Spleen (tissue), 11 donors: ENCODE data around the gene CPSF7. TPM values are rescaled to one million over a fixed set of nuclear protein-coding genes. Genes with fewer than 3 reads are reported as not detected.
A peak's percentile ranks its signal among the peaks of the same experiment; 100 is the strongest.

Experiments
- DNase-seq: peaks from one replicate; pipeline ENCODE4 v3.0.0-alpha.2; 2020
- H3K27ac ChIP-seq, 8 donors: fragments of 200-600 bp; sonication (generic) in 7 of 8; 1 replicate in 4 of 8; 2 replicates in 4 of 8; pipeline versions ENCODE4 v1.5.0 to v1.8.0; 2016 to 2021; ENCODE audit warnings: inconsistent platforms in 4 of 8, mild to moderate bottlenecking in 4 of 8, moderate library complexity in 1 of 8
- H3K27me3 ChIP-seq, 7 donors: fragments of 200-600 bp; sonication (generic) in 6 of 7; replicated peaks in 1 of 7; 1 replicate in 4 of 7; 2 replicates in 3 of 7; pipeline versions ENCODE4 v1.5.0 to v1.8.0; 2016 to 2021; ENCODE audit warnings: inconsistent platforms in 3 of 7, mild to moderate bottlenecking in 1 of 7
- H3K36me3 ChIP-seq, 6 donors: fragments of 200-600 bp; sonication (generic) in 5 of 6; 1 replicate in 4 of 6; 2 replicates in 2 of 6; pipeline versions ENCODE4 v1.5.0 to v1.8.0; 2016 to 2021; ENCODE audit warnings: inconsistent platforms in 2 of 6
- H3K4me1 ChIP-seq, 6 donors: fragments of 200-600 bp; sonication (generic) in 5 of 6; 1 replicate in 3 of 6; 2 replicates in 3 of 6; pipeline versions ENCODE4 v1.5.0 to v1.8.0; 2016 to 2021; ENCODE audit warnings: inconsistent platforms in 3 of 6
- H3K4me3 ChIP-seq, 8 donors: fragments of 200-600 bp; sonication (generic) in 7 of 8; 1 replicate in 4 of 8; 2 replicates in 4 of 8; pipeline versions ENCODE4 v1.5.0 to v1.8.0; 2016 to 2021; ENCODE audit warnings: inconsistent platforms in 4 of 8, mild to moderate bottlenecking in 4 of 8, moderate library complexity in 2 of 8
- H3K9me3 ChIP-seq, 8 donors: fragments of 200-600 bp; sonication (generic) in 7 of 8; 1 replicate in 4 of 8; 2 replicates in 4 of 8; pipeline versions ENCODE4 v1.5.0 to v1.8.0; 2016 to 2021; ENCODE audit warnings: inconsistent platforms in 4 of 8
- CTCF ChIP-seq, 11 experiments: fragments of 200-600 bp in 7 of 11; fragments of 450-650 bp in 4 of 11; sonication (generic) in 4 of 11; IDR thresholded peaks in 8 of 11; conservative IDR thresholded peaks in 3 of 11; 1 replicate in 7 of 11; 2 replicates in 4 of 11; pipeline versions ENCODE4 v1.4.0 to v1.8.0; 2016 to 2021; ENCODE audit warnings: antibody characterized with exemption in 11 of 11, inconsistent platforms in 4 of 11, mild to moderate bottlenecking in 1 of 11
- POLR2A ChIP-seq, 3 donors: fragments of 450-650 bp; IDR thresholded peaks; one replicate each; pipeline ENCODE4 v1.5.1; 2017; ENCODE audit warnings: antibody characterized with exemption in 3 of 3, mild to moderate bottlenecking in 1 of 3
- POLR2AphosphoS5 ChIP-seq, 3 donors: sonication (generic); formaldehyde crosslinking; IDR thresholded peaks; one replicate each; pipeline ENCODE4 v1.5.1; 2017; ENCODE audit warnings: antibody characterized with exemption in 3 of 3
- WGBS, 5 donors: extraction: QIAGEN DNeasy Blood & Tissue Kit in 3 of 5; methylation state at CpG; one replicate each; pipeline versions ENCODE4 v1.1.5 to v1.1.7; 2013 to 2018; 5-methylcytosine and 5-hydroxymethylcytosine counted together
- intact Hi-C: fragments of 100-400 bp; cut with DNase I; formaldehyde crosslinking; loops from one replicate; pipeline ENCODE4 v1.15.0; 2023; ENCODE audit warnings: low total_unique reads
- polyA plus RNA-seq, 3 donors: library from polyadenylated mRNA; stranded (reverse); fragments of 200-250 nt; gene quantifications; one replicate each; pipeline ENCODE4 v1.2.1, GENCODE V29; 2013
- total RNA-seq, 7 donors: library from RNA; depleted of rRNA in 3 of 7; stranded (reverse); fragments of >200 nt in 3 of 7; fragmentation: NEBNext Ultra II Directional in 4 of 7; extraction: Animal tissue kit (Norgen Biotek cat#: 25700) in 4 of 7; gene quantifications; one replicate each; pipeline versions ENCODE4 v1.1.0 to v1.2.1, GENCODE V29; 2016 to 2021
- donor health status: healthy with polysubstance abuse.
- donor health status: DM: no; HTN: no; CAD: no; lungs with moderate emphysema.
- donor health status: DM: no; HTN: no; CAD: no.
- donor health status: Bipolar disorder and iron deficiency.
- donor health status: healthy.
- donor health status: DM: no; HTN: no; CAD: no.
- donor health status: DM: yes; HTN: yes; CAD: no.

CPSF7 gene
- total and polyA plus RNA-seq, 10 donors = 30.0 to 94.3 (median 67.7) TPM

GRCh38 chr11:61460474-61460881 lies 30.7 kb upstream of the CPSF7 start:
- H3K9me3 ChIP-seq = no peaks in the 10 kb centered on the region
- H3K27me3 ChIP-seq = no peaks in the 10 kb centered on the region
- H3K27ac ChIP-seq = peak overlapping the region in 1 of 8 donors; percentile 18
- peaks cover 0 to 8% (median 0%) of the 10 kb centered on the region in 6 donors for H3K4me1 ChIP-seq
- intact Hi-C loops = no loop called here
- H3K36me3 ChIP-seq = peaks cover 0 to 59% (median 7%) of the 10 kb centered on the region in 6 donors
- WGBS, 5 donors = 74 to 89% (median 84%) methylated on average over 3 of the region's 3 CpGs
- TF ChIP-seq CTCF (IDR thresholded peaks at IDR 0.05 in 8 of 11, conservative IDR thresholded peaks at IDR 0.05 in 3 of 11) (no peak), POLR2AphosphoS5 (IDR thresholded peaks at IDR 0.05) (no peak), POLR2A (IDR thresholded peaks at IDR 0.05) (no peak)
- DNase-seq = no peak
- no peak overlapping the region for H3K4me3 ChIP-seq

GRCh38 chr11:61454520-61454919 lies 24.7 kb upstream of the CPSF7 start:
- H3K36me3 ChIP-seq = peaks cover 0 to 85% (median 19%) of the 10 kb centered on the region in 6 donors
- TF ChIP-seq POLR2AphosphoS5 (IDR thresholded peaks at IDR 0.05) (no peak), CTCF (IDR thresholded peaks at IDR 0.05 in 8 of 11, conservative IDR thresholded peaks at IDR 0.05 in 3 of 11) (no peak), POLR2A (IDR thresholded peaks at IDR 0.05) (no peak)
- no peaks in the 10 kb centered on the region for H3K4me1 ChIP-seq
- no peak for DNase-seq
- 88 to 97% (median 93%) methylated on average over 7 of the region's 7 CpGs for WGBS, 5 donors
- intact Hi-C loops = no loop called here
- H3K9me3 ChIP-seq = no peaks in the 10 kb centered on the region
- no peak overlapping the region for H3K4me3 ChIP-seq
- H3K27ac ChIP-seq = no peak overlapping the region
- no peaks in the 10 kb centered on the region for H3K27me3 ChIP-seq

- no peak for TF ChIP-seq POLR2A (IDR thresholded peaks at IDR 0.05)
- TF ChIP-seq CTCF (IDR thresholded peaks at IDR 0.05 in 8 of 11, conservative IDR thresholded peaks at IDR 0.05 in 3 of 11) = no peak
- TF ChIP-seq POLR2AphosphoS5 (IDR thresholded peaks at IDR 0.05) = no peak
- DNase-seq = no peak
- Histone ChIP-seq H3K4me1 (no peaks in the 10 kb centered on the region), H3K36me3 (peaks cover 0 to 91% (median 25%) of the 10 kb centered on the region in 6 donors), H3K9me3 (no peaks in the 10 kb centered on the region), H3K27ac (no peak overlapping the region), H3K27me3 (no peaks in the 10 kb centered on the region), H3K4me3 (no peak overlapping the region)
- 77 to 93% (median 92%) methylated on average over 3 of the region's 3 CpGs for WGBS, 5 donors
- intact Hi-C loops = no loop called here
Measured at GRCh38 chr11:61453695-61454094, 23.9 kb upstream of the CPSF7 start.

GRCh38 chr11:61452825-61453224 lies 23.1 kb upstream of the CPSF7 start:
- no peak overlapping the region for H3K27ac ChIP-seq
- H3K27me3 ChIP-seq = no peaks in the 10 kb centered on the region
- H3K9me3 ChIP-seq = no peaks in the 10 kb centered on the region
- peaks cover 0 to 100% (median 33%) of the 10 kb centered on the region in 6 donors for H3K36me3 ChIP-seq
- intact Hi-C loops = no loop called here
- no peak overlapping the region for H3K4me3 ChIP-seq
- no peak for DNase-seq
- TF ChIP-seq POLR2A (IDR thresholded peaks at IDR 0.05) = no peak
- TF ChIP-seq POLR2AphosphoS5 (IDR thresholded peaks at IDR 0.05) = no peak
- TF ChIP-seq CTCF (IDR thresholded peaks at IDR 0.05 in 8 of 11, conservative IDR thresholded peaks at IDR 0.05 in 3 of 11) = no peak
- 93 to 99% (median 97%) methylated on average over 2 of the region's 2 CpGs for WGBS, 5 donors
- H3K4me1 ChIP-seq = no peaks in the 10 kb centered on the region
